Measurements from ENCODE around the gene ZBTB16.

The ZBTB16 gene

GRCh38 chr11:114105611-114106010 lies 46.1 kb downstream of the ZBTB16 start:
- no peaks in the 10 kb centered on the region for H3K36me3 ChIP-seq (ENCODE audit: control insufficient read depth, insufficient read depth, low read length)
- DNase-seq (ENCODE audit: extremely low read depth, insufficient read length) = no peak
- TF ChIP-seq, protein P1, sequence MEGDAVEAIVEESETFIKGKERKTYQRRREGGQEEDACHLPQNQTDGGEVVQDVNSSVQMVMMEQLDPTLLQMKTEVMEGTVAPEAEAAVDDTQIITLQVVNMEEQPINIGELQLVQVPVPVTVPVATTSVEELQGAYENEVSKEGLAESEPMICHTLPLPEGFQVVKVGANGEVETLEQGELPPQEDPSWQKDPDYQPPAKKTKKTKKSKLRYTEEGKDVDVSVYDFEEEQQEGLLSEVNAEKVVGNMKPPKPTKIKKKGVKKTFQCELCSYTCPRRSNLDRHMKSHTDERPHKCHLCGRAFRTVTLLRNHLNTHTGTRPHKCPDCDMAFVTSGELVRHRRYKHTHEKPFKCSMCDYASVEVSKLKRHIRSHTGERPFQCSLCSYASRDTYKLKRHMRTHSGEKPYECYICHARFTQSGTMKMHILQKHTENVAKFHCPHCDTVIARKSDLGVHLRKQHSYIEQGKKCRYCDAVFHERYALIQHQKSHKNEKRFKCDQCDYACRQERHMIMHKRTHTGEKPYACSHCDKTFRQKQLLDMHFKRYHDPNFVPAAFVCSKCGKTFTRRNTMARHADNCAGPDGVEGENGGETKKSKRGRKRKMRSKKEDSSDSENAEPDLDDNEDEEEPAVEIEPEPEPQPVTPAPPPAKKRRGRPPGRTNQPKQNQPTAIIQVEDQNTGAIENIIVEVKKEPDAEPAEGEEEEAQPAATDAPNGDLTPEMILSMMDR (IDR thresholded peaks at IDR 0.05; ENCODE audit: insufficient read depth, low read length, poor library complexity, severe bottlenecking) = no peak
- no peak overlapping the region for H3K4me3 ChIP-seq (replicated peaks; ENCODE audit: low read depth, low read length)
- peaks cover 3% of the 10 kb centered on the region for H3K27me3 ChIP-seq (replicated peaks; ENCODE audit: control insufficient read depth, insufficient read depth, low read length)

- DNase-seq (ENCODE audit: extremely low read depth, insufficient read length) = no peak
- Histone ChIP-seq H3K4me3 (replicated peaks; ENCODE audit: low read depth, low read length) (no peak overlapping the region), H3K36me3 (ENCODE audit: control insufficient read depth, insufficient read depth, low read length) (no peaks in the 10 kb centered on the region), H3K27me3 (replicated peaks; ENCODE audit: control insufficient read depth, insufficient read depth, low read length) (peaks cover 3% of the 10 kb centered on the region)
- TF ChIP-seq, protein P1 (IDR thresholded peaks at IDR 0.05; ENCODE audit: insufficient read depth, low read length, poor library complexity, severe bottlenecking) = no peak
These were observed 46.5 kb downstream of the ZBTB16 start for GRCh38 chr11:114106047-114106446.

- Histone ChIP-seq H3K27me3 (replicated peaks; ENCODE audit: control insufficient read depth, insufficient read depth, low read length) (peaks cover 3% of the 10 kb centered on the region), H3K4me3 (replicated peaks; ENCODE audit: low read depth, low read length) (no peak overlapping the region), H3K36me3 (ENCODE audit: control insufficient read depth, insufficient read depth, low read length) (no peaks in the 10 kb centered on the region)
- no peak for DNase-seq (ENCODE audit: extremely low read depth, insufficient read length)
- TF ChIP-seq, protein P1 (IDR thresholded peaks at IDR 0.05; ENCODE audit: insufficient read depth, low read length, poor library complexity, severe bottlenecking) = no peak
These were observed 47.5 kb downstream of the ZBTB16 start for GRCh38 chr11:114106986-114107385.

DNA sequence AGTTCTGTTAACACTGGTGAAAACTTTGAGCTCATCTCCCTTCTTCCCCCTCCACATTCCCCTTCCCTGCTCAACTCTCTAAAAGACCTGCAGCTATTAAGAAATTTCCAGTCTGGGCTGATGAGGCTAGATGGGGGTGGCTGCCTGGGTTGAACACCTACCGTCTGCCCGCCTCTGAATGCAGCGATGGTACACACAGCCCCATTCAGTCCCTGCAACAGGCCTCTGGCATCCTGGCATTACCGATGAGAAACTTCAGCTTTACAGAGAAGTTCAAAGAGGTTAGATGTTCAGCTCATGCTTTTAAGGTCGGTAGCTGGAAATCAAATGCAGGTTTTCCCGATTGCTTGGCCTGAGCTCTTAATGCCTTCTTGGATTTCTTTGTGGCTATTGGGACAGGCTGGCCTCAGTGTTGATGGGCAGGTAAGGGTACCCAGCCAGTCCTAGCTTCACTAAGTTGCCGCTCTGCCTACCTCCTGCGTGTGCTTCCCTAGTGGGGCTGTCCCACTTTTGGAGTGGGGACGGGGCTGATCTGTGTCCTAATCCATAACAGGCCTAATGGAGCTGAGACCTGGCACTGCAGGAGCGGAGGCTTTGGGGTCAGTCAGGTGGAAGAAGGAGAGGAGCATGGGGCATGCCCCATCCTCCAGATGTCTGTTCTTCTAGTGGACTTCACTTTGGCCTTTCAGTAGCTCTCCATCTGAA lies 49.1 kb downstream of the ZBTB16 start:
- H3K4me3 ChIP-seq (replicated peaks; ENCODE audit: low read depth, low read length) = no peak overlapping the region
- H3K36me3 ChIP-seq (ENCODE audit: control insufficient read depth, insufficient read depth, low read length) = no peaks in the 10 kb centered on the region
- no peak for DNase-seq (ENCODE audit: extremely low read depth, insufficient read length)
- peaks cover 3% of the 10 kb centered on the region for H3K27me3 ChIP-seq (replicated peaks; ENCODE audit: control insufficient read depth, insufficient read depth, low read length)
- TF ChIP-seq, protein P1 (IDR thresholded peaks at IDR 0.05; ENCODE audit: insufficient read depth, low read length, poor library complexity, severe bottlenecking) = no peak

DNA sequence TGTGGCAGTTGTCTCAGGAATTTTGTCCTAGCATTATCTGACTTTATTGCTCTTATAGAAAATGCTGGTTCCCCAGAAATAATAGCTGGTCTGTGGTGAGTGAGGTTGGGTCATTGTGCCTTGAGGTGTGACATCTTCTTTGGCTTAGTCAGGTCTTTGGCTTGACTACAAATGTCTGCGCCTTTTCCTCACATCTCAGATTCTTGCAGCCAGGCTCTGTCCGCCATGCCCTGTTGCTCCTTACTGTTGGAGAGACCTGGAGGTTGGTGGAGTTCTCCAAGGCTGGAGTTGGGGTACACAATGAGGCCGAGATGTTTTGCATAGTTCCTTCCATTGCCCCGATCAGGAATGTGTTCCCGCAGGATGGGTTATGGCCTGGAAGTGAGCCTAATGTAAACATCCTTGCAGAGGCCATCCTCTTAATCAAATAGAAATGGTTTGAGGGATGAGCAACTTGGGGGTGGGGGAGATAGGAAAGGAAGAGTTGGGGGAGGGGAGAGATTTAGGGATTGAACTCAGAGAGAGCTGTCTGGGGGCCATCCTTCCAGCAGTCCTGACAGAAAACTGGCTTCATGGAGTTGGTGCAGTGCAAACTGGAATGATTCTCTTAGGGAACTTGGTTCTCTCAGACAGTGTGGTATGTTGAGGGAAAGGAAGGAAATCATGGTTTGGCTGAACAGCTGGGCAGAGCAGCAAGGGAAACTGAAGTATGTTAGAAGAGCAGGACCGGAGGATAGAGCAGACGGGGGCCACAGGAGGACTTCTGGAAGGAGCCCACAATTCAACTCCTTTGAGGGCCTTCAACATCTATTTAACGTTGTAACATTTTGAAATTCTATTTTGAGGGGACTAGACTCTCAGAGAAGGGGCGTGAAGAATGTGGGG lies 49.9 kb downstream of the ZBTB16 start:
- Histone ChIP-seq H3K36me3 (ENCODE audit: control insufficient read depth, insufficient read depth, low read length) (no peaks in the 10 kb centered on the region), H3K4me3 (replicated peaks; ENCODE audit: low read depth, low read length) (no peak overlapping the region), H3K27me3 (replicated peaks; ENCODE audit: control insufficient read depth, insufficient read depth, low read length) (peaks cover 1% of the 10 kb centered on the region)
- TF ChIP-seq, protein P1 (IDR thresholded peaks at IDR 0.05; ENCODE audit: insufficient read depth, low read length, poor library complexity, severe bottlenecking) = no peak
- DNase-seq (ENCODE audit: extremely low read depth, insufficient read length) = no peak
